Tibial nerve (tissue), 4 donors: ENCODE results near the gene CLASP1. TPM values are rescaled to one million over a fixed set of nuclear protein-coding genes. Genes with fewer than 3 reads are reported as not detected.

ENCODE experiments used
- DNase-seq, 2 donors: peaks; one replicate each; pipeline ENCODE4 v3.0.0-alpha.2; 2019; ENCODE audit warnings: low spot score in 2 of 2
- H3K27ac ChIP-seq, 4 donors: fragments of 200-600 bp; sonication (generic) in 3 of 4; one replicate each; pipeline ENCODE4 v1.5.1; 2017 to 2019; ENCODE audit warnings: mild to moderate bottlenecking in 1 of 4
- H3K27me3 ChIP-seq, 2 donors: fragments of 200-600 bp; sonication (generic) in 1 of 2; one replicate each; pipeline versions ENCODE4 v1.5.1 to v1.6.0; 2017 to 2019
- H3K36me3 ChIP-seq, 3 donors: fragments of 200-600 bp; sonication (generic); one replicate each; pipeline ENCODE4 v1.5.1; 2018 to 2019
- H3K4me1 ChIP-seq, 4 donors: fragments of 200-600 bp; sonication (generic) in 3 of 4; one replicate each; pipeline ENCODE4 v1.5.1; 2017 to 2019
- H3K4me3 ChIP-seq, 4 donors: fragments of 200-600 bp; sonication (generic) in 3 of 4; one replicate each; pipeline ENCODE4 v1.5.1; 2017 to 2019; ENCODE audit warnings: mild to moderate bottlenecking in 1 of 4, moderate library complexity in 1 of 4
- H3K9me3 ChIP-seq, 4 donors: fragments of 200-600 bp; sonication (generic) in 3 of 4; one replicate each; pipeline ENCODE4 v1.5.1; 2017 to 2019
- EP300 ChIP-seq, 2 donors: sonication (generic); formaldehyde crosslinking; IDR thresholded peaks; one replicate each; pipeline ENCODE4 v1.6.1; 2017; ENCODE audit warnings: antibody characterized with exemption in 2 of 2, mild to moderate bottlenecking in 1 of 2
- POLR2A ChIP-seq, 2 donors: fragments of 450-650 bp; IDR thresholded peaks; one replicate each; pipeline ENCODE4 v1.6.1; 2017; ENCODE audit warnings: antibody characterized with exemption in 2 of 2, mild to moderate bottlenecking in 2 of 2, moderate library complexity in 2 of 2
- WGBS, 2 donors: methylation state at CpG; one replicate each; pipeline ENCODE4 v1.1.5; 2018; 5-methylcytosine and 5-hydroxymethylcytosine counted together
- total RNA-seq, 4 donors: library from RNA; depleted of rRNA; stranded (reverse); fragments of >200 nt; gene quantifications; one replicate each; pipeline ENCODE4 v1.1.0, GENCODE V29; 2016
- TF ChIP-seq, protein P1 (sequence below), 5 experiments: fragments of 200-600 bp in 3 of 5; fragments of 450-650 bp in 2 of 5; sonication (generic) in 3 of 5; IDR thresholded peaks; one replicate each; pipeline ENCODE4 v1.5.1; 2016 to 2019; ENCODE audit warnings: antibody characterized with exemption in 5 of 5, mild to moderate bottlenecking in 3 of 5, moderate library complexity in 2 of 5

Gene CLASP1
- total RNA-seq, 4 donors from 2014 or later, result 72.8 to 164 (median 88.6) TPM

DNA sequence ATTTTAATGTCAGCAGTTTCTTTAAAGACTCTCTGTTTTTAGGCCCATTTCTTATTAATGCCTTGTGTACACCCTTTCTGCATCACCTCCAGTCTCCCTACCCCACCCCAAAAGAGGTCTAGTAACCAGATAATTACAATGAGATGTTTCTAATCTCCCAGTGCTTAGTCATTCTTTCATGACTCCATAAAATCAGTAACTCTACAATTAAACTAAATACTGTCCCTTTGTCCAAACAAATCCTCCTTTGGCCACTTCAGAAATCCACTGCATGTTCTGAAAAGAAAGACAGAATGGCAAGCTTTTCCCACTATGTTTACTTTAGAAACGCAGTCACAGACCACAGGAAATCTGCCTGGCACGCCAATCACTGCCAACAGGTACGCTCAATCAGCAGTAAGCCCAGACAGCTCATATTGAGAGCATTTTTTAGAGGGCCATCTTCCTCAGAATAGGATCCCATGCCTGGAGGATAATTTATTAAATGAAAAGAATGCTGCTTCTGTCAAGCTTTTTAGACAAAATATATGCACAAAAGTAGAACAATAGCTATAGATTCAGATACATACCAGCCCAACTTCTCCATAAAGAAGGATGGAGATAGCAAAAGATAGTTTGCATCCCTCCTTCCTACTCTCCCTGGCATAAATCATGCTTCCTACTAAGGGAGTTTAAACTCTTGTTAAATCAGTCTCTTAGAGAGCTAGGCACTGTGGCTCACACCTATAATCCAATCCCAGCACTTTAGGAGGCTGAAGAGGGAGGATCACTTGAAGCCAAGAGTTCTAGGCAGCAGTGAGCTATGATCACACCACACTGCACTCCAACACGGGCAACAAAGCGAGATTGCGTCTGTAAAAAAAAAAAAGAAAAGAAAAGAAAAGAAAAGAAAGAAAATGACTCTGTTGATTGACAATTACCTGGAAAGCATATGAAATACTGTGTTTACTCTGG, 14.6 kb downstream of the CLASP1 start:
- peaks cover 0 to 12% (median 3%) of the 10 kb centered on the region in 4 donors for H3K9me3 ChIP-seq
- peak overlapping the region in 2 of 4 donors; percentile 28 to 30 for H3K27ac ChIP-seq
- H3K4me3 ChIP-seq, result no peak overlapping the region
- peaks cover 0 to 10% (median 0%) of the 10 kb centered on the region in 3 donors for H3K36me3 ChIP-seq
- TF ChIP-seq, protein P1, sequence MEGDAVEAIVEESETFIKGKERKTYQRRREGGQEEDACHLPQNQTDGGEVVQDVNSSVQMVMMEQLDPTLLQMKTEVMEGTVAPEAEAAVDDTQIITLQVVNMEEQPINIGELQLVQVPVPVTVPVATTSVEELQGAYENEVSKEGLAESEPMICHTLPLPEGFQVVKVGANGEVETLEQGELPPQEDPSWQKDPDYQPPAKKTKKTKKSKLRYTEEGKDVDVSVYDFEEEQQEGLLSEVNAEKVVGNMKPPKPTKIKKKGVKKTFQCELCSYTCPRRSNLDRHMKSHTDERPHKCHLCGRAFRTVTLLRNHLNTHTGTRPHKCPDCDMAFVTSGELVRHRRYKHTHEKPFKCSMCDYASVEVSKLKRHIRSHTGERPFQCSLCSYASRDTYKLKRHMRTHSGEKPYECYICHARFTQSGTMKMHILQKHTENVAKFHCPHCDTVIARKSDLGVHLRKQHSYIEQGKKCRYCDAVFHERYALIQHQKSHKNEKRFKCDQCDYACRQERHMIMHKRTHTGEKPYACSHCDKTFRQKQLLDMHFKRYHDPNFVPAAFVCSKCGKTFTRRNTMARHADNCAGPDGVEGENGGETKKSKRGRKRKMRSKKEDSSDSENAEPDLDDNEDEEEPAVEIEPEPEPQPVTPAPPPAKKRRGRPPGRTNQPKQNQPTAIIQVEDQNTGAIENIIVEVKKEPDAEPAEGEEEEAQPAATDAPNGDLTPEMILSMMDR (IDR thresholded peaks at IDR 0.05), result no peak
- TF ChIP-seq EP300 (IDR thresholded peaks at IDR 0.05) (no peak), POLR2A (IDR thresholded peaks at IDR 0.05) (no peak)
- WGBS, 2 donors, result 45 to 46% methylated on average over 6 of the region's 6 CpGs
- H3K4me1 ChIP-seq, result peaks cover 0 to 30% (median 4%) of the 10 kb centered on the region in 4 donors
- no peak for DNase-seq
- H3K27me3 ChIP-seq, result no peaks in the 10 kb centered on the region

DNA sequence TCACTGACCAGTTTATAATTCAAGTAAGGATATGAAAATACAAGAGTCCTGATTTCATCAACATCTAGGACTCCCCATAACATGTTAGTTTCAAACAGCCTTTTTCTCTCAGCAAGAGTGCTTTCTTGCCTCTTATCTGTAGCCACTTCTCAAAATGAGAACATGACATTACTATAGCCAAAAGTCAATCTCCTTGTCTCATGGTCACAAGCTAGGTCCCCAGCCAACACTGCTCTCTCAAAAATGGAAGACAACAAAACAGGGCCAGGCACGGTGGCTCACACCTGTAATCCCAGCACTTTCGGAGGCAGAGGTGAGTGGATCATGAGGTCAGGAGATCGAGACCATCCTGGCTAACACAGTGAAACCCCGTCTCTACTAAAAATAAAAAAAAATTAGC, 15.8 kb downstream of the CLASP1 start:
- no peaks in the 10 kb centered on the region for H3K27me3 ChIP-seq
- no peak overlapping the region for H3K27ac ChIP-seq
- TF ChIP-seq POLR2A (IDR thresholded peaks at IDR 0.05) (no peak), EP300 (IDR thresholded peaks at IDR 0.05) (no peak)
- TF ChIP-seq, protein P1 (IDR thresholded peaks at IDR 0.05), result no peak
- H3K9me3 ChIP-seq, result peaks cover 0 to 8% (median 3%) of the 10 kb centered on the region in 4 donors
- H3K36me3 ChIP-seq, result peaks cover 0 to under 1% (median 0%) of the 10 kb centered on the region in 3 donors
- no peak overlapping the region for H3K4me3 ChIP-seq
- 93 to 98% methylated on average over 4 of the region's 4 CpGs for WGBS, 2 donors
- no peak for DNase-seq
- peaks cover 0 to 30% (median 4%) of the 10 kb centered on the region in 4 donors for H3K4me1 ChIP-seq

DNA sequence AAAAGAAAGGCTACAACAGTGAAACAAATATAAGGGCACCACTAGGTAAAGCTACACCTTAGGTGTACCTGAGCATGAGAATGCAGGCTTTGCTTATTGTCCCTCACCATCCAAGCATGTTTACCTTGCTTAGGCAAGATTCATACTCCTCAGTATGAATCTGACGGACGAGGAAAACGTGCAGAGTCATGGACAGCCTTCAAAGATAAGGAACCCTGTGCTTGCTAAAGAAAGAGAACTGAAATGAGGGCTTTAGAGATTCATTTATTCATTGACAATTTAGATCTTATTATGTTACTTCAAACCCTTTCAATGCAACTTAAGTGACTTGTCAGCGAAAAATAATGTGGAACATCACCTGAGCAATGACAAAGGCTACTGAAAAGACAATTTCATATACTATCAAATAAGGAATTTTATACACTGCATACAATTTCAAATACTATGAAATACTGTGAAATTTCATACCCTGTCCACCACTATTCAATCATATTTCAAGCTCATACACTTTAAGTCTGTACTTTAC, 21.7 kb downstream of the CLASP1 start:
- Histone ChIP-seq H3K36me3 (no peaks in the 10 kb centered on the region), H3K4me1 (peaks cover 0 to 21% (median 7%) of the 10 kb centered on the region in 4 donors), H3K27ac (peak overlapping the region in 3 of 4 donors; percentile 0 to 69 (median 58)), H3K9me3 (peaks cover 0 to 15% (median 4%) of the 10 kb centered on the region in 4 donors), H3K4me3 (no peak overlapping the region), H3K27me3 (no peaks in the 10 kb centered on the region)
- no peak for DNase-seq
- WGBS, 2 donors, result 90 to 91% methylated on average over 4 of the region's 4 CpGs
- TF ChIP-seq POLR2A (IDR thresholded peaks at IDR 0.05) (no peak), EP300 (IDR thresholded peaks at IDR 0.05) (no peak)
- TF ChIP-seq, protein P1 (IDR thresholded peaks at IDR 0.05), result no peak

DNA sequence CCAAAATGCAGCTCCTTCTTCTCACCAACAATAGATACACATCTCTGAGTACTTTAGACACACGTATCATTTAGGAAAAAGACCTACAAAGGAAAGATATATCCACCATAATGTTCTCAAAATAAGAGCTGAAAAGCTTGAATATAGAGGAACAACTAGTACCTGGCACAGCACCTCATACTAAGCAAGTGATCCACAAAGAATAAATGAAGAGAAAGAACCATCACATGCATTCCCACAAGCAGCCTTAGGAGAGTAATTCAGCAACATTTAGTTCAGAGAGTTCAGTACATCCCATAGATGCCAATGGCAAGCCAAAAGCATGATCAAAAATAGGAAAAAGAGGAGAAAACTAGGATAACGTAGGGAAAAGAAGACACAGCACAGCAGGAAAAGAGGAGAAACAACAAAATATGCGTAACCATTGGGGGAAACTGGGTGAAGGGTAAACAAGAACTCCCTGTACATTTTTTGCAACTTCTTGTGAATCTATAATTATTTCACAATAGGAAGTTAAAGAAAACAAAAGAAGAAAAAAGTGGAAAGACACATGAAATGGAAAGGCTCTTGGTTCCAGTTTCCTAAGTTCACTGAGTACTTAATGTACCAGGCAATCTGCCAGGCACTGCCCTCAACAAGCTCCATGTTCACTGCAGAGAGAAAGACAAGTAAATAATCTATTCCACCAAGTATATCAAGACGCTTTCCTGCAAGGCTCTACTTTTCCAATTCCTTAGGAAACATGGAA, 22.3 kb downstream of the CLASP1 start:
- Histone ChIP-seq H3K4me1 (peaks cover 0 to 18% (median 7%) of the 10 kb centered on the region in 4 donors), H3K9me3 (peaks cover 0 to 15% (median 4%) of the 10 kb centered on the region in 4 donors), H3K4me3 (no peak overlapping the region), H3K27me3 (no peaks in the 10 kb centered on the region), H3K27ac (peak overlapping the region; percentile 0 to 69 (median 47)), H3K36me3 (no peaks in the 10 kb centered on the region)
- TF ChIP-seq POLR2A (IDR thresholded peaks at IDR 0.05) (no peak), EP300 (IDR thresholded peaks at IDR 0.05) (peak; percentile 78 to 84)
- TF ChIP-seq, protein P1 (IDR thresholded peaks at IDR 0.05), result no peak
- 84 to 87% methylated on average over 4 of the region's 4 CpGs for WGBS, 2 donors
- DNase-seq, result peak; percentile 35 to 71
